Measurements from ENCODE around the gene RAD23B. TPM values are rescaled to one million over a fixed set of nuclear protein-coding genes. Genes with fewer than 3 reads are reported as not detected.

RAD23B gene
- total RNA-seq, 1 donor from 2014 or later, result 82.8 TPM

- no peak overlapping the region for H3K4me3 ChIP-seq (ENCODE audit: low read depth, low read length)
- no peak for DNase-seq (ENCODE audit: low read depth)
- TF ChIP-seq CTCF (conservative IDR thresholded peaks at IDR 0.05; ENCODE audit: low read depth, low read length), result no peak
Observed at GRCh38 chr9:107316795-107317661, 33.9 kb downstream of the RAD23B start.

GRCh38 chr9:107322643-107323042 lies 39.6 kb downstream of the RAD23B start:
- DNase-seq (ENCODE audit: low read depth), result no peak
- H3K4me3 ChIP-seq (ENCODE audit: low read depth, low read length), result no peak overlapping the region
- no peak for TF ChIP-seq CTCF (conservative IDR thresholded peaks at IDR 0.05; ENCODE audit: low read depth, low read length)

GRCh38 chr9:107323836-107324585 lies 40.9 kb downstream of the RAD23B start:
- TF ChIP-seq CTCF (conservative IDR thresholded peaks at IDR 0.05; ENCODE audit: low read depth, low read length), result no peak
- H3K4me3 ChIP-seq (ENCODE audit: low read depth, low read length), result no peak overlapping the region
- DNase-seq (ENCODE audit: low read depth), result no peak

- H3K4me3 ChIP-seq (ENCODE audit: low read depth, low read length), result no peak overlapping the region
- no peak for DNase-seq (ENCODE audit: low read depth)
- TF ChIP-seq CTCF (conservative IDR thresholded peaks at IDR 0.05; ENCODE audit: low read depth, low read length), result no peak
Observed at GRCh38 chr9:107325842-107326241, 42.8 kb downstream of the RAD23B start.

- TF ChIP-seq CTCF (conservative IDR thresholded peaks at IDR 0.05; ENCODE audit: low read depth, low read length), result no peak
- H3K4me3 ChIP-seq (ENCODE audit: low read depth, low read length), result no peak overlapping the region
- no peak for DNase-seq (ENCODE audit: low read depth)
Observed at GRCh38 chr9:107328510-107328909, 45.4 kb downstream of the RAD23B start.

- H3K4me3 ChIP-seq (ENCODE audit: low read depth, low read length), result no peak overlapping the region
- no peak for DNase-seq (ENCODE audit: low read depth)
- no peak for TF ChIP-seq CTCF (conservative IDR thresholded peaks at IDR 0.05; ENCODE audit: low read depth, low read length)
Observed at GRCh38 chr9:107330420-107330819, 47.3 kb downstream of the RAD23B start.

All from epithelial cell of proximal tubule (primary cell).